ENCODE results near the gene HMSD.

Gene HMSD

DNA sequence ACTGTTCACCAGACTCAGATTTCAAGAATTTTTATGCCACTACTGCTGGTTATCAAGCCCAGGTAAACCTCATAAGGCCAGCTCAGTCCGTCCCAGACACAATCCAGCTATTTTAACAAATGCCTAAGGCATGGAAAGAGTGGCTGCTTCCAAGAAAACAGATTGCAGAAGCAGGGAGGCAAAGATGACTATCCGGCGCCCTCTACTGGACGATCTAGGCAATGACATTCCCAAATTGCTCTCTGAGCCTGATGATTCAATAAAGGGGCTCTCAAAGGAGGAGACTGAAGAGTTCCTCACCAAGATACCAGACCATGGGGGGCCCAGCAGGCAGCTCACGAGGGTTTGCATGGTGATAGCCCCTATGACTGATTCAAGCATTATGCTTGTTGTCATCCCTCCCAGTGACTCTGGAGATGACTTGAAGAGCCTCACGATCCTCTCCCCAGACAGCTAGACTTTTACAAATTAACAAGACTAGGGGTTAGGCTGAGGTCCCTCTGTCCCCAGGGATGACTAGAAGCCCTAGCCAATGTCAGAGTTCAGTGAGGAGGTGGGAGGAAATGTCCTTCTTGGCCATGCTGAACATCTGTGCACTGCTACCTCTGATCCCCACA is 45.8 kb downstream of the HMSD start:
- H3K4me3 ChIP-seq = no peak overlapping the region
- H3K4me1 ChIP-seq = peaks cover 0 to 4% (median 0%) of the 10 kb centered on the region in 4 donors
- intact Hi-C loops (cut with DNase I; ENCODE audit: low total_unique reads) = no loop called here
- H3K36me3 ChIP-seq = no peaks in the 10 kb centered on the region
- peak in 1 of 2 donors; percentile 35 for DNase-seq
- TF ChIP-seq, protein P1, sequence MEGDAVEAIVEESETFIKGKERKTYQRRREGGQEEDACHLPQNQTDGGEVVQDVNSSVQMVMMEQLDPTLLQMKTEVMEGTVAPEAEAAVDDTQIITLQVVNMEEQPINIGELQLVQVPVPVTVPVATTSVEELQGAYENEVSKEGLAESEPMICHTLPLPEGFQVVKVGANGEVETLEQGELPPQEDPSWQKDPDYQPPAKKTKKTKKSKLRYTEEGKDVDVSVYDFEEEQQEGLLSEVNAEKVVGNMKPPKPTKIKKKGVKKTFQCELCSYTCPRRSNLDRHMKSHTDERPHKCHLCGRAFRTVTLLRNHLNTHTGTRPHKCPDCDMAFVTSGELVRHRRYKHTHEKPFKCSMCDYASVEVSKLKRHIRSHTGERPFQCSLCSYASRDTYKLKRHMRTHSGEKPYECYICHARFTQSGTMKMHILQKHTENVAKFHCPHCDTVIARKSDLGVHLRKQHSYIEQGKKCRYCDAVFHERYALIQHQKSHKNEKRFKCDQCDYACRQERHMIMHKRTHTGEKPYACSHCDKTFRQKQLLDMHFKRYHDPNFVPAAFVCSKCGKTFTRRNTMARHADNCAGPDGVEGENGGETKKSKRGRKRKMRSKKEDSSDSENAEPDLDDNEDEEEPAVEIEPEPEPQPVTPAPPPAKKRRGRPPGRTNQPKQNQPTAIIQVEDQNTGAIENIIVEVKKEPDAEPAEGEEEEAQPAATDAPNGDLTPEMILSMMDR (IDR thresholded peaks at IDR 0.05) = peak; percentile 68 to 91
- no peaks in the 10 kb centered on the region for H3K9me3 ChIP-seq
- no peak overlapping the region for H3K27ac ChIP-seq
- H3K27me3 ChIP-seq = no peaks in the 10 kb centered on the region

DNA sequence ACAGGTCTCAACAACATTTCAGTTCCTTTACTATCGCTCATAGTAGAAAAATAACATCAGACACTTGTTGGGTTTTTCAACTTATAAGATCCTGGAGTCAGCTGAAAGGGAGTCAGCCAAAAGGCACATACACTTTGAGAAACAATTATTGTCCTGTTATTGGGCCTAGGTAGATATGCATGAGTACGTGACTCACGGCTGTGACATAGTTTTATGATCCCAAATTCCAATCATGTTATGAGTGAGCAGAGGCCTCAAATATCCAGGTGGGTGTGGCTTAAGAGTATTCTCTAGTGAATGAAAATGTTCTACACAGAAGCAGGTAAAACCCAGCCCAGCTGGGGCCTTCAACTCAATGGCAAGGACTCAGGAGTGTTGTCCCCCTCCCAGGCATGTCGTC is 47.9 kb downstream of the HMSD start:
- no peaks in the 10 kb centered on the region for H3K36me3 ChIP-seq
- peaks cover 0 to 4% (median 0%) of the 10 kb centered on the region in 4 donors for H3K4me1 ChIP-seq
- no peak for DNase-seq
- no peaks in the 10 kb centered on the region for H3K9me3 ChIP-seq
- intact Hi-C loops (cut with DNase I; ENCODE audit: low total_unique reads) = no loop called here
- TF ChIP-seq, protein P1 (IDR thresholded peaks at IDR 0.05) = no peak
- H3K27me3 ChIP-seq = no peaks in the 10 kb centered on the region
- no peak overlapping the region for H3K27ac ChIP-seq
- no peak overlapping the region for H3K4me3 ChIP-seq

DNA sequence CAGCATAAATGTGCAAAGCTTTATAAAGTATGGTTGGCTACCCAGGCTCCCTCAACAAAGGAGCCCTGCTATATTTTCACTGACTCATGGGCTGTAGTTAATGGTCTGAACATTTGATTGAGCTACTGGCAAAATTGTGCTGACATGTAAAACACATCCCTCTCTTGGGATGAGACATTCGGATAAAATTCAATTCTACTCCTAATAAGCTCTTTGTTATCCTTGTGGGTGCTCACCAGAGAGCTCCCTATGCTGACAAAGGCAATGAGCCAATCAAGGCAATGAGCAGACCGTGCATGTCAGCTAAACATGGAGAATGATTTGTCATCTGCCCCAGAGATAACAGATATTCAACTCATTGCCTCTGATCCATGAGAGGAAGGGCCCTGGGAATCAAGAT is 48.5 kb downstream of the HMSD start:
- TF ChIP-seq, protein P1 (IDR thresholded peaks at IDR 0.05) = no peak
- H3K27me3 ChIP-seq = no peaks in the 10 kb centered on the region
- intact Hi-C loops (cut with DNase I; ENCODE audit: low total_unique reads) = no loop called here
- H3K36me3 ChIP-seq = no peaks in the 10 kb centered on the region
- H3K4me3 ChIP-seq = no peak overlapping the region
- no peak for DNase-seq
- no peak overlapping the region for H3K27ac ChIP-seq
- no peaks in the 10 kb centered on the region for H3K9me3 ChIP-seq
- H3K4me1 ChIP-seq = peaks cover 0 to 4% (median 0%) of the 10 kb centered on the region in 4 donors

DNA sequence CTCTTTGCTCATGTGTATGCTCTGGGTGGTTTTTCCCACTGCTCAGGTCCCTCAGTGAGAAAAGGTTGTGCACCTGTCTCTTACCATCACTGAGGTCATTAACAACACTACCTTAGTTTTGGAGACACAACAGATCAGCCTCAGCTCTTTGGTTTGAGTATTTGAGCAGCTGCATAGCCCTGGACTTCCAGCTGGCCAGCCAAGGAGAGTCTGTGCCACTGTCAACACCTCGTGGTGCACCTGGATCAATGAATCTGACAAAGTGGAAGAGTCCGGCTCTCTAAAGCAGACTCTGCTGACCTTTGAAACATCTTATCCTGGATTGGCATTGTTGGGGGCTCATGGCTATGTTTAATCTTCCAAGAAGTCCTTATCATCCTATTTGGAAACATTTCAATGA is 50.8 kb downstream of the HMSD start:
- DNase-seq = no peak
- H3K4me1 ChIP-seq = no peaks in the 10 kb centered on the region
- TF ChIP-seq, protein P1 (IDR thresholded peaks at IDR 0.05) = no peak
- H3K4me3 ChIP-seq = no peak overlapping the region
- no peaks in the 10 kb centered on the region for H3K36me3 ChIP-seq
- no peaks in the 10 kb centered on the region for H3K27me3 ChIP-seq
- H3K27ac ChIP-seq = no peak overlapping the region
- intact Hi-C loops (cut with DNase I; ENCODE audit: low total_unique reads) = no loop called here
- no peaks in the 10 kb centered on the region for H3K9me3 ChIP-seq

DNA sequence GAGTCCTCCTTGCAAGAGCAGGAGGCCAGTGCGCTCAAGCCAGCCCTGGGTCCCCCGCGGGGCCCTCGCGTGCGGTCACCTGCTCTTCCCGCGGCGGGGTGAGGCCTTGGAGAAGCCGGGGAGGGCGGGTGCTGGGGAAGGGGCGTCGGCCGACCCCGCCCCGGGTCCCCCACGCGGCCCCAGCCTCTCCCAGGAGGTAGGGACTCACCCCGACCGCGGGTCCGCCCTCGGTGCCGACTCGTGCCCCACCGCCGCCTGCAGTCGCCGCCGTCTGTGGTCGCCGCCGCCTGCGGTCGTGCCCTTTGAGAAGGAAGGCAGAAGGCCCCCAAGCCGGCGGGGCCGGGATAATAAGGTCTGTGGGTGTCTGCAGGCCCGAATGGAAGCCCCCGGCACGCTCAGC is 53.5 kb downstream of the HMSD start:
- Histone ChIP-seq H3K4me3 (no peak overlapping the region), H3K9me3 (no peaks in the 10 kb centered on the region), H3K4me1 (no peaks in the 10 kb centered on the region), H3K27ac (no peak overlapping the region), H3K36me3 (no peaks in the 10 kb centered on the region), H3K27me3 (no peaks in the 10 kb centered on the region)
- intact Hi-C loops (cut with DNase I; ENCODE audit: low total_unique reads) = no loop called here
- no peak for DNase-seq
- TF ChIP-seq, protein P1 (IDR thresholded peaks at IDR 0.05) = no peak

DNA sequence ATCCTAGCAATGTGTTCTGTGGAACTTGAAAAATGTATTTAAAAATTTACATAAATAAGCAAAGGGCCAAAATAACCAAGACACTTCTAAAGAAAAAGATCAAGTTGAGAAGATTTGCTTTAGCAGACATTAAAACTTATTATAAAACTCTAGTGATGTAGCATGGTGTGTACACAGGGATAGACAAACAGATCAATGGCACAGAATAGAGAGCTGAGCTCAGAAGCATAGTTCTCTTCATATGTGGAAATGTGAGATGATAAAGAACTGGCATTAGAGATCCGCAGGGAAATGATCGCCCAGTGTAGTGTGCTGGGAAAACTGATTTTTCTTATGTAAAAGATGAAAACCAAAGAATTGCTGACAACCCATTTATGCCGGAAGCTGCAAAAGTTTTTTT is 60.2 kb downstream of the HMSD start:
- Histone ChIP-seq H3K27me3 (no peaks in the 10 kb centered on the region), H3K4me1 (no peaks in the 10 kb centered on the region), H3K9me3 (no peaks in the 10 kb centered on the region), H3K27ac (no peak overlapping the region), H3K36me3 (no peaks in the 10 kb centered on the region), H3K4me3 (no peak overlapping the region)
- TF ChIP-seq, protein P1 (IDR thresholded peaks at IDR 0.05) = no peak
- no peak for DNase-seq
- intact Hi-C loops (cut with DNase I; ENCODE audit: low total_unique reads) = no loop called here
